Endothelial cell of umbilical vein (primary cell): ENCODE data around the gene QRFP. TPM values are rescaled to one million over a fixed set of nuclear protein-coding genes. Genes with fewer than 3 reads are reported as not detected.

Source experiments
- BruUV-seq: library from RNA; stranded (reverse); fragments of 400-500 nt; replicated peaks from 2 replicates; lab custom pipeline; 2021; lab: Mats Ljungman, UMichigan
- CTCF ChIA-PET: fragments of 300-600, 350-600 bp; sonication (Branson Sonifier 250); formaldehyde crosslinking; loops from one replicate; lab custom pipeline; 2021; ENCODE audit warnings: antibody characterized with exemption, inconsistent platforms; lab: Charles Lee
- POLR2A ChIA-PET: fragments of 300-600, 350-600 bp; sonication (Branson Sonifier 250); formaldehyde crosslinking; loops from one replicate; lab custom pipeline; 2021; ENCODE audit warnings: antibody characterized with exemption, inconsistent platforms; lab: Charles Lee
- DNase-seq: peaks from one replicate; pipeline ENCODE4 v3.0.0-alpha.2; 2011; ENCODE audit warnings: low read depth, low spot score
- FAIRE-seq: peaks from 2 replicates; lab custom pipeline; 2011; peaks lifted over from hg19 to GRCh38; lab: Jason Lieb, UNC
- H2AFZ ChIP-seq: 2 replicates; pipeline ENCODE4 v1.6.0; 2012; ENCODE audit warnings: low read depth, low read length, control low read depth, inconsistent platforms
- H3K27ac ChIP-seq: 2 replicates; pipeline ENCODE4 v1.5.1; 2011; ENCODE audit warnings: low read depth, mild to moderate bottlenecking, control low read depth, low read length, moderate library complexity; ENCODE audit not compliant: insufficient read depth
- H3K27me3 ChIP-seq, 2 experiments: 2 replicates each; pipeline versions ENCODE4 v1.6.0 to v1.6.1; 2011; ENCODE audit warnings: low read length in 2 of 2, mixed read lengths in 1 of 2; ENCODE audit not compliant: control insufficient read depth in 2 of 2, insufficient read depth in 2 of 2
- H3K36me3 ChIP-seq, 2 experiments: 2 replicates in 1 of 2; 3 replicates in 1 of 2; pipeline ENCODE4 v1.5.1; 2011; ENCODE audit warnings: low read length in 2 of 2, mild to moderate bottlenecking in 1 of 2, moderate library complexity in 1 of 2; ENCODE audit not compliant: control insufficient read depth in 2 of 2, insufficient read depth in 2 of 2; ENCODE audit errors: extremely low read depth in 1 of 2
- H3K4me1 ChIP-seq: 3 replicates; pipeline ENCODE4 v1.5.1; 2011; ENCODE audit warnings: mild to moderate bottlenecking, low read length; ENCODE audit not compliant: control insufficient read depth, insufficient read depth; ENCODE audit errors: extremely low read depth
- H3K4me2 ChIP-seq: 2 replicates; pipeline ENCODE4 v1.6.1; 2011; ENCODE audit warnings: low read length, control low read depth, mixed read lengths; ENCODE audit not compliant: insufficient read depth
- H3K4me3 ChIP-seq, 3 experiments: fragments of 200-600 bp in 1 of 3; sonication (generic), shearing (Covaris generic) in 1 of 3; replicated peaks in 1 of 3; 2 replicates each; pipeline ENCODE4 v1.5.1; 2011 to 2016; ENCODE audit warnings: control low read depth in 3 of 3, low read length in 3 of 3, mild to moderate bottlenecking in 2 of 3, inconsistent platforms in 1 of 3, low read depth in 1 of 3, moderate library complexity in 1 of 3; ENCODE audit not compliant: insufficient read depth in 1 of 3
- H3K79me2 ChIP-seq: 2 replicates; pipeline ENCODE4 v1.6.0; 2012; ENCODE audit warnings: low read length, inconsistent platforms; ENCODE audit not compliant: control insufficient read depth, insufficient read depth
- H3K9ac ChIP-seq: replicated peaks from 2 replicates; pipeline ENCODE3; 2011; ENCODE audit warnings: low read length, control low read depth; ENCODE audit not compliant: insufficient read depth; ENCODE audit errors: extremely low read depth
- H3K9me1 ChIP-seq: replicated peaks from 3 replicates; pipeline ENCODE4 v1.6.0; 2011; ENCODE audit warnings: mild to moderate bottlenecking, low read length; ENCODE audit not compliant: control insufficient read depth, insufficient read depth; ENCODE audit errors: extremely low read depth
- H3K9me3 ChIP-seq: replicated peaks from 2 replicates; pipeline ENCODE4 v1.5.1; 2012; ENCODE audit warnings: low read length, inconsistent platforms; ENCODE audit not compliant: control insufficient read depth, insufficient read depth
- H4K20me1 ChIP-seq: replicated peaks from 2 replicates; pipeline ENCODE3; 2011; ENCODE audit warnings: mild to moderate bottlenecking, low read length; ENCODE audit not compliant: control insufficient read depth, insufficient read depth; ENCODE audit errors: extremely low read depth
- FOS ChIP-seq: IDR thresholded peaks from 2 replicates; pipeline ENCODE4 v1.6.1; 2011; ENCODE audit warnings: mild to moderate bottlenecking, low read length, moderate library complexity, borderline replicate concordance; ENCODE audit not compliant: insufficient read depth
- GATA2 ChIP-seq: IDR thresholded peaks from 2 replicates; pipeline ENCODE4 v1.7.0; 2011; ENCODE audit warnings: low read depth, mild to moderate bottlenecking, moderate library complexity, mixed read lengths, low read length; ENCODE audit not compliant: insufficient read length, insufficient read depth
- JUN ChIP-seq: IDR thresholded peaks from 2 replicates; pipeline ENCODE4 v1.6.1; 2011; ENCODE audit warnings: borderline replicate concordance, low read depth; ENCODE audit not compliant: insufficient read length, insufficient read depth
- POLR2AphosphoS5 ChIP-seq: IDR thresholded peaks from 2 replicates; pipeline ENCODE4 v1.6.1; 2012; ENCODE audit warnings: low read depth, mild to moderate bottlenecking, control low read depth, low read length, moderate library complexity; ENCODE audit not compliant: insufficient read depth
- dilution Hi-C: fragments of 300-500 bp; cut with MboI; formaldehyde crosslinking; loops from one replicate; pipeline ENCODE4 v1.15.0; 2019; ENCODE audit warnings: low sequenced_read_pairs; ENCODE audit not compliant: extremely low pct_ligation_motif_present
- intact Hi-C: fragments of 100-400 bp; cut with micrococcal nuclease; formaldehyde crosslinking; loops from one replicate; pipeline ENCODE4 v1.10.0; 2022
- polyA plus RNA-seq, 4 experiments: library from polyadenylated mRNA; depleted of rRNA in 3 of 4; stranded (reverse) in 3 of 4; unstranded in 1 of 4; fragments of >200 nt; gene quantifications; 2 replicates each; pipeline versions ENCODE4 v1.2.1 to v1.2.3, GENCODE V29; 2011 to 2012; ENCODE audit warnings: missing spikeins in 1 of 4
- total RNA-seq: library from RNA; stranded (reverse); gene quantifications from 2 replicates; pipeline ENCODE4 v1.2.3, GENCODE V29; 2021
- TF ChIP-seq, protein P1 (sequence below), 2 donors: IDR thresholded peaks; 1 replicate in 1 of 2; 2 replicates in 1 of 2; pipeline ENCODE4 v1.5.1; 2011; ENCODE audit warnings: low read length in 2 of 2, mild to moderate bottlenecking in 2 of 2, moderate library complexity in 2 of 2, control low read depth in 1 of 2, inconsistent platforms in 1 of 2, low read depth in 1 of 2; ENCODE audit not compliant: insufficient read depth in 1 of 2; ENCODE audit errors: extremely low read depth in 1 of 2
- TF ChIP-seq, protein P2 (sequence below): IDR thresholded peaks from 2 replicates; pipeline ENCODE4 v1.6.1; 2011; ENCODE audit not compliant: insufficient read depth, insufficient read length

QRFP gene
- total and polyA plus RNA-seq, 2 donors (not counting 3 experiments of a cell fraction or from before 2014, with no cell fraction given): not detected

DNA sequence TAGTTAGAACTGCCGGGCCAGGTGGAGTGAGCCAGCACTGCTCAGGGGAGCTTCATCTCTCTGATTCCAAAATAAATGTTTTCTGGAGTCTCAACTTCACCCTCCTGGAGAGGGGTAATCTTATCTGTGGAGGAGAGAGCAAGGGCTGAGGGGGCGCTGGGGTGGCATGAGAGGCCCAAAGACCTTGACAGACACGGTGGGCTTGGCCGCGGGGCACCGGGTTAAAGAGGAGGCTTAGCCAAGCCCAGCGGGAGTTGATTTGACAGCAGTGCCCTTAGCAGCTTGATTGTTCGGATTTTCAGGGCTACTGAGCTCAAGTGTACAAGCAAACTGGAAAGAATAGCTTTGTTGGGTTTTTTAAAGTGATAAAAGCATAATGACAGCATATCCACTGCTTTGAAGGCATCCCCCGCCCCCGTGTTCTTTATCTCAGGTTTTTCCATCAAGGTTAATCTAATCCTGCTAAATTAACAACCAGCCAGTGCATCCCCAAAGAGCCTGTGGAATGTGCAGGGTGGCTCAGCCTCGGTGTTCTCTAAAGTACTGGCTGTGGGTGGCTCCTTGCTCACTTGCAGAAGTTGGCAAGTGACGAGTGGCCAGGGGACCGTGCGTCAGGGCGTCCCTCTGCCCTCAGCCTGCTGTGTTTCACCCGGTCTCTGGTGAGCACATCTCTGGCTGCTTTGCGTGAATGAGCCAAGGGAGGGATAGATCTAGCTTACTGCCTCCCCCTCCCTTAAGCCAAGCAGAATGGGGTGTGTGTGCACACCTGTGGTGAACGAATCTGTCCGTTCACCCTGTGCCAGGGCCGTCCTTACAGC, 5.5 kb downstream of the QRFP start:
- dilution Hi-C loops: no loop called here
- H3K79me2 ChIP-seq: peaks cover 2% of the 10 kb centered on the region
- no peaks in the 10 kb centered on the region for H4K20me1 ChIP-seq
- H3K4me3 ChIP-seq: no peak overlapping the region
- H3K9me1 ChIP-seq: no peaks in the 10 kb centered on the region
- H2AFZ ChIP-seq: no peak overlapping the region
- no peak overlapping the region for H3K27ac ChIP-seq
- TF ChIP-seq, protein P1, sequence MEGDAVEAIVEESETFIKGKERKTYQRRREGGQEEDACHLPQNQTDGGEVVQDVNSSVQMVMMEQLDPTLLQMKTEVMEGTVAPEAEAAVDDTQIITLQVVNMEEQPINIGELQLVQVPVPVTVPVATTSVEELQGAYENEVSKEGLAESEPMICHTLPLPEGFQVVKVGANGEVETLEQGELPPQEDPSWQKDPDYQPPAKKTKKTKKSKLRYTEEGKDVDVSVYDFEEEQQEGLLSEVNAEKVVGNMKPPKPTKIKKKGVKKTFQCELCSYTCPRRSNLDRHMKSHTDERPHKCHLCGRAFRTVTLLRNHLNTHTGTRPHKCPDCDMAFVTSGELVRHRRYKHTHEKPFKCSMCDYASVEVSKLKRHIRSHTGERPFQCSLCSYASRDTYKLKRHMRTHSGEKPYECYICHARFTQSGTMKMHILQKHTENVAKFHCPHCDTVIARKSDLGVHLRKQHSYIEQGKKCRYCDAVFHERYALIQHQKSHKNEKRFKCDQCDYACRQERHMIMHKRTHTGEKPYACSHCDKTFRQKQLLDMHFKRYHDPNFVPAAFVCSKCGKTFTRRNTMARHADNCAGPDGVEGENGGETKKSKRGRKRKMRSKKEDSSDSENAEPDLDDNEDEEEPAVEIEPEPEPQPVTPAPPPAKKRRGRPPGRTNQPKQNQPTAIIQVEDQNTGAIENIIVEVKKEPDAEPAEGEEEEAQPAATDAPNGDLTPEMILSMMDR (IDR thresholded peaks at IDR 0.05; ENCODE audit: extremely low read depth in 1 of 2, insufficient read depth in 1 of 2, low read depth in 1 of 2, low read length in 2 of 2): no peak
- TF ChIP-seq POLR2AphosphoS5 (no peak), GATA2 (no peak), FOS (no peak), JUN (no peak)
- TF ChIP-seq, protein P2, sequence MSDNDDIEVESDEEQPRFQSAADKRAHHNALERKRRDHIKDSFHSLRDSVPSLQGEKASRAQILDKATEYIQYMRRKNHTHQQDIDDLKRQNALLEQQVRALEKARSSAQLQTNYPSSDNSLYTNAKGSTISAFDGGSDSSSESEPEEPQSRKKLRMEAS: no peak
- H3K9ac ChIP-seq: no peak overlapping the region
- H3K27me3 ChIP-seq: no peaks in the 10 kb centered on the region
- FAIRE-seq (no peak), DNase-seq (no peak)
- intact Hi-C loops: loop anchor here (5.0 kb wide), 1 partner anchor 156 kb away; no protein-coding TSS in a partner anchor
- no peaks in the 10 kb centered on the region for H3K9me3 ChIP-seq
- peaks cover 25 to 42% of the 10 kb centered on the region in 2 experiments for H3K36me3 ChIP-seq
- H3K4me1 ChIP-seq: no peaks in the 10 kb centered on the region
- no TSS peak for BruUV-seq
- H3K4me2 ChIP-seq: no peak overlapping the region
- ChIA-PET POLR2A (no interaction called here), CTCF (interaction anchor here (0.6 to 2.8 kb wide), 6 partner anchors 8 to 190 kb away, joined by 3 to 23 read pairs (median 3); no protein-coding TSS in a partner anchor)
